Stimulated activated CD8-positive, alpha-beta memory T cell treated with anti-CD3 and anti-CD28 coated beads, Interleukin-7, amount 100 ng/mL, for 1 hour (primary cell): ENCODE results near the gene MRTFB.

Experiments
- DNase-seq, 2 donors: peaks; one replicate each; pipeline ENCODE4 v3.0.0-alpha.2; 2020; ENCODE audit warnings: low read depth in 2 of 2

The MRTFB gene

GRCh38 chr16:14186007-14186794, 115.1 kb downstream of the MRTFB start:
- DNase-seq = no peak

GRCh38 chr16:14186795-14187221, 115.7 kb downstream of the MRTFB start:
- no peak for DNase-seq

GRCh38 chr16:14187517-14188338, 116.6 kb downstream of the MRTFB start:
- DNase-seq = no peak

- DNase-seq = no peak
These were observed 122.3 kb downstream of the MRTFB start for GRCh38 chr16:14193316-14193871.

GRCh38 chr16:14194721-14195120, 123.6 kb downstream of the MRTFB start:
- no peak for DNase-seq

- DNase-seq = no peak
These were observed 124.9 kb downstream of the MRTFB start for GRCh38 chr16:14196011-14196410.

GRCh38 chr16:14196539-14196938, 125.4 kb downstream of the MRTFB start:
- DNase-seq = no peak

- no peak for DNase-seq
These were observed 126.9 kb downstream of the MRTFB start for GRCh38 chr16:14198012-14198411.

- no peak for DNase-seq
These were observed 127.5 kb downstream of the MRTFB start for GRCh38 chr16:14198572-14198971.

GRCh38 chr16:14199199-14199598, 128.1 kb downstream of the MRTFB start:
- no peak for DNase-seq

- no peak for DNase-seq
These were observed 128.5 kb downstream of the MRTFB start for GRCh38 chr16:14199624-14200023.

- DNase-seq = no peak
These were observed 131.0 kb downstream of the MRTFB start for GRCh38 chr16:14202095-14202494.

- no peak for DNase-seq
These were observed 131.6 kb downstream of the MRTFB start for GRCh38 chr16:14202697-14203096.

- no peak for DNase-seq
These were observed 132.0 kb downstream of the MRTFB start for GRCh38 chr16:14203166-14203565.

- no peak for DNase-seq
These were observed 134.5 kb downstream of the MRTFB start for GRCh38 chr16:14205666-14206065.

- no peak for DNase-seq
These were observed 140.9 kb downstream of the MRTFB start for GRCh38 chr16:14211856-14212543.

- no peak for DNase-seq
These were observed 144.8 kb downstream of the MRTFB start for GRCh38 chr16:14215941-14216340.

GRCh38 chr16:14219983-14220382, 148.9 kb downstream of the MRTFB start:
- DNase-seq = no peak

GRCh38 chr16:14223632-14224031, 152.5 kb downstream of the MRTFB start:
- no peak for DNase-seq

- no peak for DNase-seq
These were observed 154.3 kb downstream of the MRTFB start for GRCh38 chr16:14225457-14225856.

GRCh38 chr16:14232106-14232864, 161.2 kb downstream of the MRTFB start:
- DNase-seq = no peak
